ENCODE results near the gene PLCL1.

PLCL1 gene

DNA sequence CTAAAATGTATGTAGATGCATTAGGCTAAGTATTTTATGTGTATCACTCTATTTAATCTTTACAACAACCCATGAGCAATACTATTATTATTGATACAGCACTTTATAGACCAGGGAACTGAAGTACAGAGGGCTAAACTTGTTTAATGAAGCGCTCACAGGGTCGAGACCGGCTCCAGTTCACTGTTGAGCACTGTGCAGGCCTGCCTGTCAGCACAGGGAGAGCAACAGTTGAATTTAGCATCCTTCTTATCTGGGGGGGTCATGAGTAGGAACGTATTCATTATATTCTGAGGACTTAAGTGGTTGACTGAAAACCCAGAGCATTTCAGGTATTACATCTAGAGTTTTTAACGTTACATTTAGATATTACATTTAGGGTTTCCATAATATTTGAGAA is 120.1 kb downstream of the PLCL1 start:
- DNase-seq (ENCODE audit: extremely low read depth in 1 of 2, low read depth in 1 of 2), result no peak

DNA sequence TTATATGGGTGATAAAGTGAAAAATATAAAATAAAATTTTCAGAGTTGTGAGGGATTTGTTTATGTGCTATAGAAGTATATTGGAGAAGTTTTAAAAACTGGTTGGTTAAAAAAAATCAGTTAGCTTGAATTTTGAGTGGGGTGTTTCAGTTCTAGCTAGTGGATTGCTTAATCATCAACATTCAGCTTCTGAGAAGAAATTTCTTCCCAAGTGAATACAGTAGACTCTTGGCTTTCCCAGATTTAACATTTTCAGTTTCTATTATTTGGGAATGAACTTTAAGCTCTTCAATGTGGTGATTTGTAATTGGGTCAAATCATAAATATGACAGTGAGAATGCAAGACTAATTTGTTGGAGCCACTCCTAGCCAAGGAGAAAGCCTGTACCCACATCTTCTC is 120.8 kb downstream of the PLCL1 start:
- no peak for DNase-seq (ENCODE audit: extremely low read depth in 1 of 2, low read depth in 1 of 2)

DNA sequence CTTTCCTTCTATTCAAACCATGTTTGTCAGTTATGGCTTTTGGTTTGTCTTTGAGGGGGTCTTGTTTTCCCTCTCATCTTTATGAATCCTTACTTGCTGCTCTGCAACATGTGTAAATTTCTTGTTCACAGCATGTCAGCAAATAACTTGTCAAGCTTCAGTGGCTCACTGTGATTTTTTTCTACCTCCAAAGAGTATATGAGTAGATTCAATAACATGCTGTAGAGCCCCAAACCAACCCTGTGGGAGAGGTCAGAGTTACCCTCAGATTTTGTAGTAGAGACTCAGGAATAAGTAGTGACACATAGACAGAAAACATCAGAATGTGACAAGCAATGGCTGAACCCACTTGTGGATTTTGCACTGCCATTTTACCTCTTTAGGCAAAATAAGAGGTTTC is 121.6 kb downstream of the PLCL1 start:
- DNase-seq (ENCODE audit: extremely low read depth in 1 of 2, low read depth in 1 of 2), result no peak

DNA sequence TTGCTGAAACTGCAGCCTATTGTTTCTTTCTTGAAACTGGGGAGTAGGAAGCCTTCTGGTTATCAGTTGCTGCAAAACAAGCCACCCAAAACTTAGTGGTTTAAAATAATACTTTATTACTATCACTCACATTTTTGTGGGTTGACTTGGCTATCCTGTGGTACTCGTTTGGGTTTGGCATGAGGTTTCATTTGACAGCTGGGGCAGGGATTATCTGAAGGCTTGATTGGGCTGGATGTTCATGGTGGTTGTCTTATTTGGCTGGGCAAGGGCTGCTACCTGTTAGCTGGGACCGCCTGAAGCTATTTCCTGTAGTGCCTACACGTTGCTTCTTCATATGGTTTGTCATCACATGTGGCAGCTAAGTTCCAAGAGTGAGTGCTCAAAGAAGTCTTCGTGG is 122.3 kb downstream of the PLCL1 start:
- no peak for DNase-seq (ENCODE audit: extremely low read depth in 1 of 2, low read depth in 1 of 2)

DNA sequence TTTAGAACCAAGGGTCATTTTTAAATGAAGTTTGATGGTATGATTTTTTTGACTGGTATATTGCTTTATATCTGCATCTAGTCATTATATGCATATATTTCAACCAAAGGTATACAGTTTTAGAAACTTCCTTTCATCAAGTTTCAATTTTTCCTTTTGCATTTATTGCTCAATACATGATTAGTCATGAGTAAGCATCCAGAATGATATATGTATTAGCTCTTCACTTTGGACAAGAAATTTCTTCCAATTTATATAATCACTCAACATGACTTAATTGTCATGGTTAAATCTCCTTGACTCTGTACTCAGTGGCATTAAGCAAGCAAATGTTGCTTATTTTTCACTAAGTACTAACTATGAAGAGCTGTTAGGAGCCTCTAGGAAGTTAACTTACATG is 123.6 kb downstream of the PLCL1 start:
- no peak for DNase-seq (ENCODE audit: extremely low read depth in 1 of 2, low read depth in 1 of 2)

DNA sequence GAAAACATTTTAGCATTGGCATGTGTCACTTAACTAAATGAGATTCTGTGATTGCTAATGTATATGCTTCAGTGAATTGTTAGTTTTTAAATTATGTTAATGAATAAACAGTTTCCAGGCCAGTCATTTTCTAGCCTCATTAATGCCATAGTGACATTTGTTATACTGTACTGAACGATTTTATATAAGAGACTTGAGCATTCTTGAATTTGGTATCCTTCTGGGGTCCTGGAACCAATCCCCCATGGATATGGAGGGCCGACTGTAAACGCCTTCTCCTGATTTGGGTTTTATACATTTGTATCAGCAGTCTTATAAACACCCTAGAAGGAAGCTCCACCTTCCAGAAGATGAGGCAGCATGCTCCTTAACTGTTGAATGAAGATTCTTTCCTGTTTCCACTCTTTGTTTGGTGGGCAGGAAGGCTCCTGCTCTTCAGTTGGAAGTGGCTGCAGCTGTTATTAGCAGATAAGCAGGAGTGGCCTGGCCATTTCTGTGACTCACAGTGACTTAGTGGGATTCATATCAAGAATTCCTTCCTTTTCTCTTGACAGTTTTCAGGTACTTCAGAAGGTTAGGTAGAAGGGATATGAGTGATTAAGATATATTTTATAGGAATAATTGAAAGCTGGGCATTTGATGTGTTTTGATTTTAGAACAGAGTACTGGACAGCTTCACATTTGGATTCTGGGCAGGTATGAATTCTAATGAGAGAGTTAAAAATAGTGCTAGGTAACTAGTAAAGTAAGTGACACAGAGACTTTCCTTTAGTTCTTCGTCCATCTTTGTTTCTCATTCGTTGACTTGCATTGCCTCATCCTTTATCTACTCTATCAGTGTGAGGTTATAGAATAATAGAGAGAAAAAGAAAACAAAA is 124.9 kb downstream of the PLCL1 start:
- no peak for DNase-seq (ENCODE audit: extremely low read depth in 1 of 2, low read depth in 1 of 2)

DNA sequence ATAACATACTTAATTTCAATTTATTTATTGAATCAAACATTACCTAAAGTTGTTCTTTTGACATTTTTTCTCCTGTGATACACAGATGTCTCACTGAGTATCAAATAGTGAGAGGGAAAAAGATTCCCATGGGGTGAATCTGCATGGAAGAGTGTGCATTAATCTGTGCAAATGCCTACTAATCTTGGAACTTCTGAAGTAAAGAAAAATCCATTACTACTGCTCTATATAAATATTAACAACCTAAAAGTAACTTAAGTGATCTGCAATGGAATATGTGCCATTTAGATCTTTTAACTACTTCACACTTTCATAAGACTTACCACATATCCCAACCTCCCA is 125.5 kb downstream of the PLCL1 start:
- no peak for DNase-seq (ENCODE audit: extremely low read depth in 1 of 2, low read depth in 1 of 2)

DNA sequence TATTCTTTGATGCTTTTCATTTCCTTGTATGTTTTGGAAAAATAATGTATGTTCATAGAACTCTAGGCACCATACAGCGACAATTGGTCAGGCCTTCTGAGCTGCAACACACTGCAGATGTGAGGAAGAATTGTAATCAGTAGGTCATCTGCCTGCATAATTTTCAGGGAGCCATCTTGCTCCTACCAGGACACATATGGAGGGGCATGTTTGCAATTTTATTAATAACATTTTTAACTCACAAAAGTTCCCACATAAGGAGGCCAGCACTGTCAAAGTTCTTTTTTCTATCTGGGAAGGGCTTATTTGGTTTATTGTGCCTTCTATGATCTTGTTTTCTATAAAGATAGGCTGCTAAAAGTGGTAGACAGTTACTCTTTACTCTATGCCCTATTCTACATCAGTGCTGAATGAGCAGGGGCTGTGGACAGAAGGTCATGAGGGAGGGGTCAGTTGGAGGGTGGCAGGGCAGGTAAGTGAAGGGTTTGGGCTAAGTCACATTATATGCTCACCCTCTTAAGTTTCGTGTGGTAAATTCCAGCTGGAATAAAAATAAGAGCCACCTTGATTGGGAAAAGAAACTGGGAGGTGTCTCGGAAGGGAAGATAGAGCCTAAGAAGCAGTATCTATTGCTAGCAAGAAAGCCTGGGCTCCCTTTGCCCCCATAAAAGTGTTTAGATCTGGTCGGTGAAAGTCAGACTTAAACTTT is 126.3 kb downstream of the PLCL1 start:
- no peak for DNase-seq (ENCODE audit: extremely low read depth in 1 of 2, low read depth in 1 of 2)

DNA sequence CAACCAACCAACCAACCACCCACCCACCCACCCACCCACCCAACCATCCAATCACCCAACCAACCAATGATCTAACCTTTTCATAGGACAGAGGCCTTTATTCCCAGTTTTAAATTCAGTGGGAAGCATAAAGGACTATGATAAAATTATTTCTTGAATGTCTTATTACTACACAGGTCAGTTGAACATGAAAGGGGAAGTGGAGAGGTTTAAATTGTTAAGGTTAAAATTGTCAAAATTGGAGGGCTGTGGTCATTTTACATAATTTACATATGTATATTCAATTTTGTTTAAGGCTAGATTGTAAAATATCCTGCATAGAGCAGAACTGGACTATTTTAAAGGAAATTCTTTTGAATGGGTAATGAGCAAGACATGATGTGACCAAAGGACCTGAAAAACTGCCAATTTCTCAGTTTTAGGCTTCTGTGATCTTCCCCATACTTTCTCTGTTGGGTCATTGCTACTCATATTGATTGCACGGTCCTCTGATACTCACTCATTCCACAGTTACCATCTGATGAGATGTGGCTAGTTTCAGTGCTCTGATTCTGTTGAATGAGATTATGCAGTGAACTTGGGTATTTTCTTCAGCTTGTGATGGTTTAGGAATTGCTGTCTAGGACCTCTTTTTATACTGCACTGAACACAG is 127.4 kb downstream of the PLCL1 start:
- DNase-seq (ENCODE audit: extremely low read depth in 1 of 2, low read depth in 1 of 2), result no peak

DNA sequence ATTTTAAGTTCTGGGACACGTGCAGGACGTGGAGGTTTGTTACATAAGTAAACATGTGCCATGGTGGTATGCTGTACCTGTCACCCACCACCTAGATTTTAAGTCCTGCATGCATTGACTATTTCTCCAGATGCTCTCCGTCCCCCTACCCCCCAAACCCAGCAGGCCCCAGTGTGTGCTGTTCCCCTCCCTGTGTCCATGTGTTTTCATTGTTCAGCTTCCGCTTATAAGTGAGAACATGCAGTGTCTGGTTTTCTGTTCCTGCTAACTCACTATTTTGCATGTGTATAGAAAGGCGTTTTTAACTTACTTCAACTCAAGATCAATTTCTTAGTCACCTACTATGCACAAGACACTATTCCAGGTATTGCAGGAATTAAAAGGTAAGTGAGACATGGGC is 128.0 kb downstream of the PLCL1 start:
- no peak for DNase-seq (ENCODE audit: extremely low read depth in 1 of 2, low read depth in 1 of 2)

DNA sequence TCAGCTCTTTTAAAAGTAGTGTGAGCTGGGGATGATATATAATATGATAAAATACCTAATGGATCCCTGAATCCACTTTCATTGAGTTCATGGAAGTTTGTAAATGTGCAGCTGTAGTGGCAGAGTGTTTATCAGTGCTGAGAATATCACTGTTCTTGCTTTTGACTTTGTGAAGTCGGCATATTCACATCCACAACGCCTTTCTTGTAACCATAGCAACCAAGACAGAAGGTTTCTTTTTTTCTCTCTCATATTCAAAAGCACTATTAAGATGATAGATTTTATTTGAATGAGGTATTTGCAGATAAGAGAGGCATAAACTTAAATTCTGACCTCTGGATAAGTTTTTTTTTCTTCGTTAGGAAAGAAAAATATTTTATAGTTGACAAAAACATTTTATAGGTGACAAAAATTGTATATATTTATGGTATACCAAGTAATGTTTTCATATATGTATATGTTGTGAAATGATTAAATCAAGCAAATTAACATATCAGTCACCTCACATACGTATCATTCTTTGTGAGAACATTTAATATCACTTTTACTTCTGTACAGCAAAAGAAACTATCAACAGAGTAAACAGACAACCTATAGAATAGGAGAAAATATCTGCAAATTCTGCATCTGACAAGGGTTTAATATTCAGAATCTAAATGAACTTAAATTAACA is 130.0 kb downstream of the PLCL1 start:
- DNase-seq (ENCODE audit: extremely low read depth in 1 of 2, low read depth in 1 of 2), result no peak

DNA sequence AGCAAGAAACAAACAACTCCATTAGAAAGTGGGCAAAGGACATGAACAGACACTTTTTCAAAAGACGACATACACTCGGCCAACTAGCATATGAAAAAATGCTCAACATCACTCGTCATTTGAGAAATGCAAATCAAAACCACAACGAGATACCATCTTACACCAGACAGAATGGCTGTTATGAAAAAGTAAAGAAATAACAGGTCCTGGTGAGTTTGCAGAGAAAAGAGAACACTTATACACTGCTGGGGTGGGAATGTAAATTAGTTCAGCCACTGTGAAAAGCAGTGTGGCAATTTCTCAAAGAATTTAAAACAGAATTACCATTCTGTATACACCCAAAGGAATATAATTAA is 130.5 kb downstream of the PLCL1 start:
- no peak for DNase-seq (ENCODE audit: extremely low read depth in 1 of 2, low read depth in 1 of 2)

DNA sequence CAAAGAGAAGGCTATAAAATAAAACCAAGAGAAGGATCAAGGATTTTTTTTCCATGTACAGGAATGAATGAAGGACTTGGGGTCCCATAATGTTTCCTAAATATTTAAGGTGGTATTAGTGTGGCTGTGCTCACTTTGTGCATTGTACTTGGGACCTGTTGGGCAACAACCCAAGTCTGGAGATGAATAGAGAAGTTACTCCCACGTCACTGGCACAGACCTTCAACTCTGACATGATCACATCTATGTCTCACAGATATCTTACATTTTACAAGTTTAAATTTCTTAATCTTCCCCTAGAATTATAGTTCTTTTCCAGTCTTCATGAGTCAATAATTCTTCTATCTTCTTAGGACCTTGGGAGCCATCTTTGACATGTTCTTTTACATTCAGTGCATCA is 133.4 kb downstream of the PLCL1 start:
- no peak for DNase-seq (ENCODE audit: extremely low read depth in 1 of 2, low read depth in 1 of 2)

DNA sequence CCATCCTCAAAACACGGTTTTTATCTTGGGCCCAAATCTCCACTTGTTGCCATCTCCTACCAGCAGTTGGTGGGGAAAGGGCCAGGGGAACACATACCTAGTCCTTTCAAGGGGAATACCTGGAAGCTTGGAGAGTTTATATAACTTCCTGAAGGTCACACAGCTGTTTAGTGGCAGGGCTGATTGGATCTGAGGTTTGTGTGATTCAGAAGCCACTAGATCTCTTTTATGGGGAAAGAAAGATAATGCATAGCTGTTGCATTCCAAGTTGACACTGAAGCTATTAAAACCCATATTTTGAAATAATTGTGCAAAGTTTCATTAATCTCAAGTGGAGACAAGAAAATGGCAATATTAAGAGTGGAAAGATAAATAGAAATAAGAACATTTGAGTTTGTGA is 134.2 kb downstream of the PLCL1 start:
- no peak for DNase-seq (ENCODE audit: extremely low read depth in 1 of 2, low read depth in 1 of 2)

DNA sequence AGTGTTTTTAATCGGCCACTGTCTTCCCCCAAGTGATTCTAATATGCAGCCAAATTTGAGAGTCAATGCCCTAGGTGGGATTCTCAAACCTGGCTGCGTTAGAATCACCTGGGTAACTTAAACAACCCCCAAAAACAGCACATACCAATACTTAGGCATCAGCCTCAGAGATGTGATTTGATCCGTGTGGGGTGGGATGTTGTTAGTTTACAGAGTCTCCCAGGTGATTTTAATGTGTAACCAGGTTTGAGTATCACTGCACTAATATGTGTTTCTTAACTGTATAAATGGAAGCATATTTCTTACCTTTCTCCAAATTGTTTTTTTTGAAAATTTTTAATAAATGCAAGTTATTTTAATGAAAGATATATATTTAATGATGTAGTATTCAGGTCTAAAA is 135.4 kb downstream of the PLCL1 start:
- DNase-seq (ENCODE audit: extremely low read depth in 1 of 2, low read depth in 1 of 2), result no peak

DNA sequence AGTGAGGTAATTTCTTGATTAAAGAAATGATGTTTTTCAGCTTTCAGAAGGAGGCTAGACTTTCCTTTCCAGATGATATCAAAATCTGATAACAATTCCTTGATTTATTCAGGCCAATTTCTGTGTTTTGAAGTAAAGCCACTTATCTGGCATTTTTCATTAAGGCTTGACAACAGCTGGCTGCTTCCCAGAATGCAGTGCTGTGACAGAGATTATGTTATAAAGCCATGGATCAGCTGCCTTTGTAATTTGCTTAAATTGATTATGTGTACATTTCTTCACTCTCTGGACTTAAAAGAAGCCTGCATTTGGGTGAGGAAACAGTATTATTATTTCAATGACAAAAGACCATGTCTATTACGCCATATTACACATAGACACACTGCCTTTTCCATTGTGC is 136.0 kb downstream of the PLCL1 start:
- DNase-seq (ENCODE audit: extremely low read depth in 1 of 2, low read depth in 1 of 2), result no peak

DNA sequence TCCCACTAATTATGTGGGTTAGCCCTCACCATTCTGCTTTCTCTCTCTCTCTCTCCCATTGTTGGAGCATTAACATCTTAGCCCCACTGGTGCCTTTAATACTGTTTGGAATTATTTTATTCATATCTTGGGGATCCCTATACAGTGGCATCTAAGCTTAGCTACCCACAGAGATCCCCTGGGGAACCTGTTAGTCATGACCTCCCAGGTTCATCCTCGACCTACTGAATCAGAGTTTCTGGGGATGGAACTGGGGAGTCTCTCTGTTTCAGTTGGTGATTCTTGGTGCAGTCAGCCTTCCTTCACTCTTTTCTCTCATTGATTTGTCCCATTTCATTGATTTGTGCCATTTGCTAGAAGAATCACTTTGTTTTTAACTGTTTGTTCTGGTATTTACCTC is 137.3 kb downstream of the PLCL1 start:
- no peak for DNase-seq (ENCODE audit: extremely low read depth in 1 of 2, low read depth in 1 of 2)

DNA sequence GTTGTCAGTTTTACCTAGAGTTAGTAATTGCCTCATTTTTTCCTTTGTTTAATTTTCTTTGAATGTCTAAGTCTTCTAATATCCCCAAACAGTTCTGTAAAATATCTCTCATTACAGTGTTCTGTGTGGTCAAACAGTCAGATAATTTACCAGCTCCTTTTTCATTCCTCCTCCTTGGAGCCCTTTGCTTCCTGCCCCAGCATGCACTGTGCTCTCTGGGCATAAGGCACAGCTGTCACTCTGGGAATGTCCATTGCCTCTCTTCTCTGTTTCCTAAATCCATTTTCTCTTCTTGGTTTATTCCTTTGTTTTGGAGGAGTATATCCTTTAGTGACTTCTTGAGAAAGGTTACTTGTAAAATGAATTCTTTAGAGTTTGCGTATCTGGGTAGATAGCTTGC is 139.3 kb downstream of the PLCL1 start:
- no peak for DNase-seq (ENCODE audit: extremely low read depth in 1 of 2, low read depth in 1 of 2)

DNA sequence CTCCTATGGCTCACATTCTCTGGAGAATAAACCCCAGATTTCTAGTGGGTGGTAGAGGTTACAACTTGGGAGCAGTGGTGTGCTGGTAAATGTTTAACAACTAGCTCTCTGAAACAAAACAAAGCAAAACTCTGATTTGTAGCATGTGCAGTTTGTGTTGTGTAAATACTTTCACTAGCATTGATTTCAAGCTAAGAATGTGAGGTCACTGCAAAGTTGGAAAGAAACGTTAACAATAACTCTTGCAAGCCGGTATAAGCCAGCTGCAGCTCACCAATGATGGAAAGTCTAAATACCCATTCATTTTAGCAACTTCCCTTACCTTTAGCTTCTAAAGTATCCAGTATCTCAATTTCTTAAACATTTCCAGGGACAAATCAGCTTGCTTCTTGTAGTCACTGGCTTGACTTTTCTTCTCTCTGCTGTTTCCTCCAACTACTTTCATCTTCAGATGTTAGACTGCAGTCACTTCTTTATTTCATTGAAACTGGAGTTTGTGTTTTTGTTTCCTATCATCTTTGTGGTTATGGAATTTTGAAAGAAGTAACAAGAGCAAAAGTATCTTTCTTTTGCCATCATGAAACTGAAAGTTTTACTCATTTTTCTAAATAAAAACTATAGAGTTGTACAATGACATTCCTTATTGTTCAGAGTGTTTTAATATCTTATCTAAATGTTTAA is 140.2 kb downstream of the PLCL1 start:
- DNase-seq (ENCODE audit: extremely low read depth in 1 of 2, low read depth in 1 of 2), result no peak

DNA sequence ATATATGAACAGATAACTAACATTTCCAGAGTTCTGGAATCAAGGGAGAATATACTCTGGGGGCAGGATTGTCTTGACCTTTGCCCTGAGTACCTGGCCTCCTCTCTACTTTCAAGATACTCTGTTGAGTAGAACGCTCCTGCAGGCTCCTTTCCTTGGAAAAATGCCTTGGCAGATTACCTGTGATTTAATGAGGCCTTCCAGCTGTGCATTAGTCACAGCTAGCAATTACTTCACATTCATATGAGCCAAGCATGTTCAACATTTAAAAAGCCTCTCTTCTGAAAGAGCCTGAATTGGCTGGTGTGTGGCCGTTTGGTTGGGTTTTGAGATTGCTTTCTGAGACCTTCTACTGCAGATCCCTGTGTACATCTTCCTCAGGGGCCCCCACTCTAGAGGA is 142.2 kb downstream of the PLCL1 start:
- DNase-seq (ENCODE audit: extremely low read depth in 1 of 2, low read depth in 1 of 2), result no peak

DNA sequence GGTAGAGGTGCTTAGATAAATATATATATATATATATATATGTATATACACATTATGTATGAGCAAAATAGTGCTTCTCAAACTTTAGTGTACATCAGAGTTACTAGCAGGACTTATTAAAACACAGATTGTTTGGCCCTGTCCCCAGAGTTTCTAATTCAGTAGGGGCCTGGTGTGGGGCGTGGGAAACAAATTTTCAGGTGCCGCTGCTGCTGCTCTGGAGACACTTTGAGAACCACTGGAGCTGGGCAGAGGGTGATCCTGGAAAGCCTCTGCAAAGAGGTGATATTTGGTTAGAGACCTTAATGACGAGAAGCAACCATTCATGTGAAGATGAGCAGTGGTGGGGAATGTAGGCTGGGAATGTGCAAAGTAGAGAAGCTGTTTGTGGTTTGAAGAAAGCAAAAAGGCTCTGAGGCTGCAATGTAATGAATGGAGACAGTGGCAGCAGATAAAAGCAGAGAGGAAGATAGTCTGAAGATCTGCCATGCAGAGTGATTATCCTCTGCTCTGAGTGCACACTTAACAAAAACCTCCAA is 142.9 kb downstream of the PLCL1 start:
- DNase-seq (ENCODE audit: extremely low read depth in 1 of 2, low read depth in 1 of 2), result no peak

All from stimulated activated CD8-positive, alpha-beta memory T cell treated with anti-CD3 and anti-CD28 coated beads, Interleukin-7, amount 100 ng/mL, for 48 hours (primary cell).